H1 (cell line): ENCODE results near the gene RHOC. TPM values are rescaled to one million over a fixed set of nuclear protein-coding genes. Genes with fewer than 3 reads are reported as not detected.

Source experiments
- E2F6 ChIP-seq: IDR thresholded peaks from 2 replicates; pipeline ENCODE4 v1.6.1; 2012; ENCODE audit warnings: inconsistent platforms
- NANOG ChIP-seq: IDR thresholded peaks from 2 replicates; pipeline ENCODE4 v1.6.1; 2011; ENCODE audit warnings: low read length, low read depth, mild to moderate bottlenecking, inconsistent platforms; ENCODE audit not compliant: insufficient read depth, poor library complexity, severe bottlenecking
- polyA plus RNA-seq, 7 experiments: library from polyadenylated mRNA; depleted of rRNA in 3 of 7; stranded (reverse) in 5 of 7; unstranded in 2 of 7; fragments of >200 nt in 5 of 7; fragments of 200-250 nt in 2 of 7; gene quantifications; 1 replicate in 5 of 7; 2 replicates in 1 of 7; 4 replicates in 1 of 7; pipeline versions ENCODE4 v1.2.1 to v1.2.3, GENCODE V29; 2011 to 2013; ENCODE audit warnings: missing spikeins in 2 of 7, mixed read lengths in 2 of 7
- total RNA-seq: library from RNA; stranded (reverse); fragmentation: NEBNext Ultra II Directional; extraction: Animal tissue kit (Norgen Biotek cat#: 25700); gene quantifications from 2 replicates; pipeline ENCODE4 v1.2.1, GENCODE V29; 2021

The RHOC gene
- total and polyA plus RNA-seq, 2 of the 8 experiments (the other 6 are each of a cell fraction or from before 2014, with no cell fraction given), result 53.6 to 97.5 TPM

- TF ChIP-seq E2F6 (no peak), NANOG (no peak)
Observed at GRCh38 chr1:112754116-112754628, 47.2 kb upstream of the RHOC start (continued).
